HuH-7 (cell line): ENCODE measurements around the gene ACTG1.

Experiments
- DNase-seq: peaks from one replicate; pipeline ENCODE4 v3.0.0; 2011; ENCODE audit warnings: low spot score

The ACTG1 gene

GRCh38 chr17:81517339-81518112 lies 4.9 kb upstream of the ACTG1 start:
- DNase-seq = no peak

GRCh38 chr17:81517009-81517338 lies 4.4 kb upstream of the ACTG1 start:
- DNase-seq = no peak

GRCh38 chr17:81516439-81516838 lies 3.8 kb upstream of the ACTG1 start:
- DNase-seq = no peak

- DNase-seq = no peak
Observed at GRCh38 chr17:81515530-81516041, 3.0 kb upstream of the ACTG1 start.

GRCh38 chr17:81514739-81515529 lies 2.3 kb upstream of the ACTG1 start:
- no peak for DNase-seq

GRCh38 chr17:81514489-81514738 lies 1.8 kb upstream of the ACTG1 start:
- DNase-seq = no peak

- DNase-seq = no peak
Observed at GRCh38 chr17:81513753-81514488, 1.3 kb upstream of the ACTG1 start.

- DNase-seq = no peak
Observed at GRCh38 chr17:81513372-81513752, 763 bp upstream of the ACTG1 start.

GRCh38 chr17:81511804-81512561 lies 616 bp downstream of the ACTG1 start:
- DNase-seq = no peak

GRCh38 chr17:81511554-81511803 lies 1.1 kb downstream of the ACTG1 start:
- DNase-seq = no peak

GRCh38 chr17:81510785-81511553 lies 1.6 kb downstream of the ACTG1 start:
- DNase-seq = no peak

- DNase-seq = no peak
Observed at GRCh38 chr17:81509972-81510784, 2.4 kb downstream of the ACTG1 start.

- no peak for DNase-seq
Observed at GRCh38 chr17:81509207-81509971, 3.2 kb downstream of the ACTG1 start.

- no peak for DNase-seq
Observed at GRCh38 chr17:81508639-81509206, 3.9 kb downstream of the ACTG1 start.

- DNase-seq = no peak
Observed at GRCh38 chr17:81503619-81504018, 9.0 kb downstream of the ACTG1 start.

- DNase-seq = no peak
Observed at GRCh38 chr17:81502471-81503017, 10.1 kb downstream of the ACTG1 start.

GRCh38 chr17:81500047-81500446 lies 12.6 kb downstream of the ACTG1 start:
- no peak for DNase-seq

GRCh38 chr17:81499601-81499970 lies 13.0 kb downstream of the ACTG1 start:
- DNase-seq = no peak

GRCh38 chr17:81498953-81499600 lies 13.5 kb downstream of the ACTG1 start:
- DNase-seq = no peak
